ENCODE data around the gene ATL2.

DNA sequence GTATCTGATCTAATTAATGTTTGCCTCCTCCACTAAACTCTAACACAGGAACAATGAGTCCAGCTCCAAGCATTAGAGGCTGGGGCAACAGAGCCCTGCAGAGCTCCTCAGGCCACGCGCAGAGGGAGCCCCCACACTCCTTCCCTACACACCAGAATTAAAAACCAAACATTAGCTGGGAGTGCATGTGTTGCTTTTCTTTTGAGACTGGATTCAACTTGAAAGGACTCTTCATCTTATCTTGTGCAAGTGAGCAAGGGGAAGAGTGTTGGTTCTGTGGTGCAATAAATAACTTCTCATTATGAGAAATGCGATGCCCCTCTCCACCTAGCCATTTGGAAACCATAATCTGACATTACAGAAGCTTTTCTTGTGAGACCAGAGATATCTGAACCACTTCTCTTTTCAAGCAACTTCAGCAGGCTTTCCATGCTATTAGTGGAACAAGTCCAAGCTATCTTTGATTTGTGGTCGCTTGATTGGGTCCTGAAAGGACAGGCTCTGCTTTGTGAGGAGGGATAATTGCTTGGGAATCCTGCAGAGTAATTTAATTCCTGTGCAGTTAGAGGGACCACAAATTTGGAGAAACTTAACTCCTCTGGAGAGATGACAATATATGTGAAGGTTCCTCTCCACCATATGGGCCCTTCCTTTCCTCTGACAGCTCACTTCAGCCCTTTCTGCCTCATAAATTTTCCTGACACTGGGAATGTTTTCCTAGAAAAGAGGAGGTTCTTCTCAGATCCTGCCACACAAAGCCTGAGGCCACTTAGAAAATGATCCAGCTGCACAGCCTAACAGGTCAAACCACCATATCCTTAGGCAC lies 112.5 kb downstream of the ATL2 start:
- TF ChIP-seq, protein P1, sequence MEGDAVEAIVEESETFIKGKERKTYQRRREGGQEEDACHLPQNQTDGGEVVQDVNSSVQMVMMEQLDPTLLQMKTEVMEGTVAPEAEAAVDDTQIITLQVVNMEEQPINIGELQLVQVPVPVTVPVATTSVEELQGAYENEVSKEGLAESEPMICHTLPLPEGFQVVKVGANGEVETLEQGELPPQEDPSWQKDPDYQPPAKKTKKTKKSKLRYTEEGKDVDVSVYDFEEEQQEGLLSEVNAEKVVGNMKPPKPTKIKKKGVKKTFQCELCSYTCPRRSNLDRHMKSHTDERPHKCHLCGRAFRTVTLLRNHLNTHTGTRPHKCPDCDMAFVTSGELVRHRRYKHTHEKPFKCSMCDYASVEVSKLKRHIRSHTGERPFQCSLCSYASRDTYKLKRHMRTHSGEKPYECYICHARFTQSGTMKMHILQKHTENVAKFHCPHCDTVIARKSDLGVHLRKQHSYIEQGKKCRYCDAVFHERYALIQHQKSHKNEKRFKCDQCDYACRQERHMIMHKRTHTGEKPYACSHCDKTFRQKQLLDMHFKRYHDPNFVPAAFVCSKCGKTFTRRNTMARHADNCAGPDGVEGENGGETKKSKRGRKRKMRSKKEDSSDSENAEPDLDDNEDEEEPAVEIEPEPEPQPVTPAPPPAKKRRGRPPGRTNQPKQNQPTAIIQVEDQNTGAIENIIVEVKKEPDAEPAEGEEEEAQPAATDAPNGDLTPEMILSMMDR (IDR thresholded peaks at IDR 0.05) = no peak
- no peak for TF ChIP-seq POLR2A (IDR thresholded peaks at IDR 0.05)
